Activated CD4-positive, alpha-beta T cell treated with anti-CD3 and anti-CD28 coated beads, Interleukin-2, amount 50 U/mL, for 1 hour (primary cell): ENCODE measurements around the gene ARHGAP44.
A peak's percentile ranks its signal among the peaks of the same experiment; 100 is the strongest.

Experiments
- DNase-seq: peaks from one replicate; pipeline ENCODE4 v3.0.0-alpha.2; 2020

ARHGAP44 gene

GRCh38 chr17:13030056-13030455 lies 240.8 kb downstream of the ARHGAP44 start:
- DNase-seq = no peak

GRCh38 chr17:13030459-13031300 lies 241.4 kb downstream of the ARHGAP44 start:
- peak; percentile 30 for DNase-seq

- DNase-seq = peak; percentile 37
These were observed 242.5 kb downstream of the ARHGAP44 start for GRCh38 chr17:13031718-13032350.

GRCh38 chr17:13035420-13035819 lies 246.1 kb downstream of the ARHGAP44 start:
- DNase-seq = no peak

- DNase-seq = no peak
These were observed 247.5 kb downstream of the ARHGAP44 start for GRCh38 chr17:13036751-13037150.

GRCh38 chr17:13038931-13039665 lies 249.8 kb downstream of the ARHGAP44 start:
- no peak for DNase-seq
